H1 (cell line): ENCODE data around the gene GJB3. TPM values are rescaled to one million over a fixed set of nuclear protein-coding genes. Genes with fewer than 3 reads are reported as not detected.

ENCODE experiments used
- EZH2 ChIP-seq: fragments of 200-600 bp; sonication (generic); IDR thresholded peaks from 2 replicates; pipeline ENCODE4 v1.7.1; 2012; ENCODE audit warnings: low read depth, mild to moderate bottlenecking, moderate library complexity, low read length, inconsistent platforms; ENCODE audit not compliant: severe bottlenecking
- GTF2F1 ChIP-seq: IDR thresholded peaks from 2 replicates; pipeline ENCODE4 v1.6.1; 2012; ENCODE audit warnings: low read depth, low read length, improper control_type of control experiment, borderline replicate concordance
- POU5F1 ChIP-seq: IDR thresholded peaks from 2 replicates; pipeline ENCODE4 v1.6.1; 2011; ENCODE audit warnings: low read depth, mild to moderate bottlenecking, low read length, moderate library complexity
- RBBP5 ChIP-seq: IDR thresholded peaks from 2 replicates; pipeline ENCODE4 v1.7.1; 2012; ENCODE audit warnings: low read depth, mild to moderate bottlenecking, inconsistent platforms, low read length, moderate library complexity, borderline replicate concordance
- SP4 ChIP-seq: IDR thresholded peaks from 2 replicates; pipeline ENCODE4 v1.6.1; 2012; ENCODE audit warnings: low read length, inconsistent platforms
- polyA plus RNA-seq, 7 experiments: library from polyadenylated mRNA; depleted of rRNA in 3 of 7; stranded (reverse) in 5 of 7; unstranded in 2 of 7; fragments of >200 nt in 5 of 7; fragments of 200-250 nt in 2 of 7; gene quantifications; 1 replicate in 5 of 7; 2 replicates in 1 of 7; 4 replicates in 1 of 7; pipeline versions ENCODE4 v1.2.1 to v1.2.3, GENCODE V29; 2011 to 2013; ENCODE audit warnings: missing spikeins in 2 of 7, mixed read lengths in 2 of 7
- total RNA-seq: library from RNA; stranded (reverse); fragmentation: NEBNext Ultra II Directional; extraction: Animal tissue kit (Norgen Biotek cat#: 25700); gene quantifications from 2 replicates; pipeline ENCODE4 v1.2.1, GENCODE V29; 2021

The GJB3 gene
- total and polyA plus RNA-seq, 2 of the 8 experiments (the other 6 are each of a cell fraction or from before 2014, with no cell fraction given) = 0.93 to 1.6 TPM

GRCh38 chr1:34749992-34750391 is 31.0 kb upstream of the GJB3 start (continued):
- no peak for TF ChIP-seq EZH2
- no peak for TF ChIP-seq GTF2F1
- TF ChIP-seq RBBP5 = no peak
- TF ChIP-seq SP4 = no peak
- no peak for TF ChIP-seq POU5F1
